ENCODE data around the gene TBC1D21. TPM values are rescaled to one million over a fixed set of nuclear protein-coding genes. Genes with fewer than 3 reads are reported as not detected.

The TBC1D21 gene
- total and polyA plus RNA-seq, 2 of the 8 experiments (the other 6 are each of a cell fraction or from before 2014, with no cell fraction given): not detected

GRCh38 chr15:73870700-73871408 lies 2.5 kb upstream of the TBC1D21 start:
- H3K18ac ChIP-seq (ENCODE audit: extremely low read depth, low read length): no peak overlapping the region
- FAIRE-seq: no peak
- 89% methylated on average over 17 of the region's 17 CpGs; no CpG with 5 or more reads in 1 of the 2 experiments for WGBS, 2 experiments (ENCODE audit: extremely low coverage in 1 of 2, insufficient coverage in 1 of 2, insufficient read length in 1 of 2, insufficient replicate concordance in 2 of 2, low coverage in 1 of 2, low lambda C conversion rate in 2 of 2, missing lambda C conversion rate in 1 of 2)
- no peak overlapping the region for H2AFZ ChIP-seq (ENCODE audit: low read length)
- H2BK15ac ChIP-seq (ENCODE audit: low read length): no peak overlapping the region
- H2BK5ac ChIP-seq (ENCODE audit: low read depth, low read length): no peak overlapping the region
- no peak overlapping the region for H2AK5ac ChIP-seq (ENCODE audit: low read depth, low read length)
- no peak overlapping the region for H3K27ac ChIP-seq (ENCODE audit: low read depth, low read length)
- CTCF ChIA-PET (ENCODE audit: partially characterized antibody): interaction anchor here (0.5 to 2.8 kb wide), 12 partner anchors 9 to 149 kb away, joined by 3 to 9 read pairs (median 4); no protein-coding TSS in a partner anchor
- H2BK120ac ChIP-seq (replicated peaks; ENCODE audit: low read depth, low read length): no peak overlapping the region
- H4K8ac ChIP-seq (ENCODE audit: extremely low read depth, insufficient read depth, low read length): no peak overlapping the region
- POLR2A ChIA-PET (ENCODE audit: partially characterized antibody): no interaction called here
- H3K23me2 ChIP-seq (ENCODE audit: low read depth, low read length): no peaks in the 10 kb centered on the region
- no peak overlapping the region for H4K91ac ChIP-seq (replicated peaks; ENCODE audit: insufficient read length, low read length)
- H3K56ac ChIP-seq (replicated peaks; ENCODE audit: insufficient read length, low read depth, low read length): no peak overlapping the region
- no peak for DNase-seq (ENCODE audit: low read depth in 1 of 2, low spot score in 2 of 2)
- H3K79me1 ChIP-seq (ENCODE audit: low read depth, low read length): no peaks in the 10 kb centered on the region
- H4K20me1 ChIP-seq (replicated peaks in 1 of 2; ENCODE audit: control insufficient read depth in 1 of 2, insufficient read depth in 2 of 2, low read length in 2 of 2): no peaks in the 10 kb centered on the region
- peaks cover 0 to 3% (median 0%) of the 10 kb centered on the region in 4 experiments; a peak in 1 of 7 replicates for H3K27me3 ChIP-seq (replicated peaks in 1 of 4; ENCODE audit: control insufficient read depth in 3 of 4, extremely low read depth in 1 of 4, insufficient read depth in 3 of 4, low read length in 3 of 4)
- H3K14ac ChIP-seq (ENCODE audit: insufficient read length): no peak overlapping the region
- H3K23ac ChIP-seq (ENCODE audit: insufficient read length): no peak overlapping the region
- TF ChIP-seq BACH1 (IDR thresholded peaks at IDR 0.05; ENCODE audit: low read length): no peak
- TF ChIP-seq CTCF (IDR thresholded peaks at IDR 0.05; ENCODE audit: control extremely low read depth in 1 of 3, insufficient read depth in 1 of 3, low read depth in 1 of 3, low read length in 3 of 3): peak in 1 of 3 experiments; percentile 9; a peak in 1 of 4 replicates
- no peak for TF ChIP-seq KDM5A (IDR thresholded peaks at IDR 0.05; ENCODE audit: low read length)
- TF ChIP-seq SRF (IDR thresholded peaks at IDR 0.05; ENCODE audit: low read depth, low read length): no peak
- no peak for TF ChIP-seq CTBP2 (IDR thresholded peaks at IDR 0.05; ENCODE audit: borderline replicate concordance, insufficient read depth, insufficient read length, low read length)
- H3K4me1 ChIP-seq (replicated peaks in 1 of 4; ENCODE audit: control insufficient read depth in 3 of 4, insufficient read depth in 4 of 4, low read length in 3 of 4): peaks cover 0 to 2% (median 0%) of the 10 kb centered on the region in 4 experiments; a peak in 3 of 7 replicates
- H3K79me2 ChIP-seq (ENCODE audit: control insufficient read depth in 1 of 2, insufficient read depth in 2 of 2, low read length in 2 of 2): no peaks in the 10 kb centered on the region
- H4K5ac ChIP-seq (ENCODE audit: insufficient read length, low read depth, low read length): no peak overlapping the region
- H3K9ac ChIP-seq (replicated peaks in 1 of 4; ENCODE audit: extremely low read depth in 1 of 4, low read depth in 3 of 4, low read length in 3 of 4): no peak overlapping the region
- H3K4me2 ChIP-seq (ENCODE audit: insufficient read depth in 1 of 2, low read depth in 2 of 2, low read length in 2 of 2): no peak overlapping the region
- H3K4ac ChIP-seq (replicated peaks; ENCODE audit: insufficient read length, low read depth, low read length): no peak overlapping the region
- no peaks in the 10 kb centered on the region for H3K36me3 ChIP-seq (ENCODE audit: control insufficient read depth in 2 of 4, insufficient read depth in 4 of 4, low read length in 3 of 4)
- no peak overlapping the region for H2BK12ac ChIP-seq (ENCODE audit: low read depth, low read length)
- H3K9me3 ChIP-seq (ENCODE audit: insufficient read depth in 2 of 2, low read depth in 1 of 2, low read length in 1 of 2): no peaks in the 10 kb centered on the region
- H2BK20ac ChIP-seq (ENCODE audit: low read length): no peak overlapping the region
- H3K4me3 ChIP-seq (ENCODE audit: extremely low read depth in 1 of 4, insufficient read depth in 2 of 4, low read depth in 3 of 4, low read length in 4 of 4): no peak overlapping the region

Data from H1 (cell line).